IMR-90 (cell line): ENCODE data around the gene UBE3C.

ENCODE experiments used
- CTCF ChIP-seq: conservative IDR thresholded peaks from 2 replicates; pipeline ENCODE4 v1.5.1; 2012; ENCODE audit warnings: mild to moderate bottlenecking, low read depth, low read length, improper control_type of control experiment
- FOS ChIP-seq: fragments of 150-350 bp; IDR thresholded peaks from 2 replicates; pipeline ENCODE4 v1.6.1; 2016; ENCODE audit warnings: low read depth, low read length
- MAZ ChIP-seq: IDR thresholded peaks from 2 replicates; pipeline ENCODE4 v1.6.1; 2012; ENCODE audit warnings: low read depth, mild to moderate bottlenecking, low read length, improper control_type of control experiment, moderate library complexity, borderline replicate concordance
- POLR2A ChIP-seq: IDR thresholded peaks from 2 replicates; pipeline ENCODE4 v1.6.1; 2012; ENCODE audit warnings: mild to moderate bottlenecking, low read depth, low read length

- TF ChIP-seq POLR2A = no peak
- no peak for TF ChIP-seq CTCF
- TF ChIP-seq FOS = no peak
- no peak for TF ChIP-seq MAZ
Measured at GRCh38 chr7:157278167-157278790, 139.6 kb downstream of the UBE3C start.
